NCI-H2196 (cell line): ENCODE results near the gene MCOLN2.
"Not testable (repeated sequence)": the region's sequence is repeated elsewhere in the genome, so short reads cannot be mapped to it uniquely, and the experiment has no call there.

Experiments used
- DNase-seq: peaks from one replicate; lab custom pipeline; 2025; ENCODE audit not compliant: unreplicated experiment; lab: John Stamatoyannopoulos, UW

Gene MCOLN2

DNA sequence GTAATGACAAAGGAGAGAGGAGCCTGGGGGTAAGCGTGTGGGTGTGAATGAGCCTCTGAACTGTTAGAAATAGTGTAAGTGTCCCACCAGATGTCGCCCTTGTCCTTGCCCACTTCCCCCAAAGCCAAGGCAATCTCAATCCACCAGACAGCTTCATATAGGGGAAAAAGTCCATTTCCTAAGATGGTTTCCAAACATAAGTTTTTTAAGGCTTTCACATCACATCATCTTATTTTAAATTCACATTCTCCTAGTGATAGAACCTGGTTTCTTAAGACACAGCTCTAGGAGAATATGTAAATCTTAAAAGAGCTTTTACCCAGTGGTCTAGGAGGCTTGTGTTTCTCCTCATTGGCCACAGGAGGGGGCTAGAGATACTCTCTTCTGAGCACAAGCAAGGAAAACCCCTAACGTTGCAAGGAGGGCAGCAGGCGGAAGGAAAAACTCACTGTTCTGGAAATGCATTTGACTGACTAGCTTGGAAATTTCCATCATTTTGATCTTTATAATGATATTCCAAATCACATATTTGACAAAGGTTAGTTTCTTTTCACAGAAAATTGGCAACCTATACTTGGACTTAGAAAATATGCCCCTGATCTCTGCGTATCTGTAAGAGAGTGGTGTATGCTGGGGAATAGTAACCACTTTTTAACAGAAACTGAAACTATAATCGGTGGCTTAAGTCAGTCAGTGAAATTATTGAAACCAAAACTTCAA, 52.0 kb downstream of the MCOLN2 start:
- DNase-seq: peak; percentile 79

GRCh38 chr1:84941843-84942242, 55.1 kb downstream of the MCOLN2 start:
- no peak for DNase-seq

- DNase-seq: no peak
Observed at GRCh38 chr1:84940481-84940880, 56.4 kb downstream of the MCOLN2 start.

GRCh38 chr1:84939761-84940160, 57.2 kb downstream of the MCOLN2 start:
- no peak for DNase-seq

DNA sequence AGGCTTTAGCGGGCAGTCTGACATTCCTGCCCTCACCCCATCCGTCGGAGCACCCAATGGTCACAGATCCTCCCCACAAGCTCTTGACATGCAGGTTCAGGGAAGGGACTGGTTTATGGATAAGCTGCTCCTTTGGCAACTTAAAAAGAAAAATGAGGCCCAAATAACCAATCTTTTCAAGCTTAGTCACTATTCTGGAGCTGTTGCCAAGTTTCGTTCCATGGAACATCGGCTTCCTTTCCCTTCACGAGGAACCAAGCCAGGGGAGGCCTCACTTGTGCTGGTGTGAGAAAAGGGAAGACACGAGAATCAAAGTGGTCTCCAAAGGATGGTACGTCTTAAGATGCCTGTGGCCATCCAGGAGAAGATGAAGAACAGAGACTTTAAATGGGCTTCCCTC, 57.8 kb downstream of the MCOLN2 start:
- DNase-seq: no peak

DNA sequence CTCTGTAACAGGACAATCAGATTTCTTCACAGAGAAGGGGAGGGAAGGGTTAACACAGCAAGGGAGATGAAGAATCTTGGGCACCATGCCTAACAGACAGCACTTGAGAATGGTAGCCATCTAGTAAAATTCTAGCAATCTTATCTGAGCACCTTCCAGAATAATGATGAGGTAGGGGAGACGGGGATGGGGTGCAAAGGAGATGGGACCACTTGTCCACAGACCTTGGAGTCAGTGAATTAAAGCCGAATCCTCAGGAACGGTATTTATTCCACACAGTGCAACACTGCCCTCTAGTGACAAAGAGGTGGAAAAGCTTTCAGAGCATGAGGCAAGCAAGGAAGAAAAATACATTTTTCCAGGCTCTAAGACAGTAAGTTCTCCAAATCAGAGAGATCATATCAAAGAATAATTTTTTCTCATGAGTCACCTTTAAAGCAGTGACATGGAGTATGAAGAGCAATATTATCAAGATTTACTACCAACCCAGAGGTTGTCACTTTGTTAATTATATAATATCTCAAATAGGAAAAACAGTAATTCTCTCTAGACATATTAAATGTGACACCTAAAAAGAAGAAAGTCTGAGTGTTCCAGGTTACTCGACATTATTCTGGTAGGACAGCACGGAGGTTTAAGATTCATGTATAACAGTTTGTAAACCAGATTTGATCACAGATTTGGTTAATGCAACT, 60.6 kb downstream of the MCOLN2 start:
- DNase-seq: peak; percentile 71

DNA sequence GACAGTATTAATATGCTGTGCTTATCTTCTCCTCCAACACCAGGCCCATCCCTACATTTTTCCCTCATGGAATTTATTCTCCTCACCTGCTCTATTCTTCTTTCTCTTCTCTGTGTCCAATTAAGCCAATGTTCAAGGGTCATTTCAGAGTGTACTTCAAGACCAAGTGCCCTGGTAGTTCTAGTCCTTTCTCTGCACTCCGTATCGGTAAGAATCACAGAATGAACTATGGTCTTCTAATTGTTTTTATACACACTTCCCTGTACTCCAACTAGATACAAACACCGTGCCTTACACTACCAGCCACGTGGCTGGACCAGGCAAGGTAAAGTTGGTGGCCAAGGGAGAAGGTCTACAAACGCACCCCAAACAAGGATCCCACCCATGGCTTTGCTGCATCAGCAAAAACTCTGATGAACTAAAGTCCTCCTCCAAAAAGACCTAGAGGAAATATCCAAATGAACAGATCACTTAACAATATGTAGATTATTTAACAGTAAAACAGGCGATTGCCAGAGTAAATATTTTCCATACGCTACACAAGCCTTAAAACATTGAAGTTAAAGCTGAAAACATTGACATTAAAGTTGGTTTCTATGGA, 63.8 kb downstream of the MCOLN2 start:
- DNase-seq: no peak

DNA sequence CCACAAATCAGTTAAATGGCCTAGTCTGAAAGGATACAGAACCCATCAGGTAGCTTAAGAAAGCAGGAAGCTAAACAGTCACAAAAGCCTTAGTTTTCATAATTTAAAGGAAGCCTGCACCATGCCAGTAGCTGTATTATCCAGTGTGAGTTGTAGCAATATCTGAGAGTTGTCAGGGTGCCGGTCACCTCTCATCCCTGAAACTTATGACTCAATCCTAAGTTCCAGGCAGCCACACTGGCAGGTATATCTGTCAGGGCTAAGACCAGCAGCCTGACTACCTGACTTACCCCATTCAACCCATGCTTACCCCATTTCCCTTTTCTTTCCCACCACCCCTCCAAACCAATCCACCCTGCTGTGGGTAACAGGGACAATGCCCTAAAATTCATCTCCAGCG, 66.1 kb downstream of the MCOLN2 start:
- DNase-seq: no peak

- no peak for DNase-seq
Observed at GRCh38 chr1:84930329-84930728, 66.6 kb downstream of the MCOLN2 start.

- no peak for DNase-seq
Observed at GRCh38 chr1:84929581-84929980, 67.3 kb downstream of the MCOLN2 start.

DNA sequence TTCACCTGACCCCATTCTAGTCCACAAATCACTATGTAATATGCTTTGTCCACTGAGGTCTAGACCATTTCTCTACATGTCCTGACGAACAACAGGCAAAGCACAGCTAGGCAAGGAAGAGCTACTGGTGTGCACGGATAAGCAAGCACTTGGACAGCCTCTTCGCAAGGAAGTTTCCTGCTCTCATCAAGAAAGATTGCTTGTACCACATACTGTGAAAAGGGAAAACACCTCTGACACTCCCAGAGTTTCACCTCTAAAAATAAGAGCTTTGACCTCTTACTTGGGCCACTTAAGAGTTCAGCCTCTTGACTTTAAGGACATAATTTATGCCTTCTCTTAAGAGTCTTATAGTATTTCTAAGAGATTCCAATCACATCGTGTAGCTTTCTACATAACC, 67.9 kb downstream of the MCOLN2 start:
- no peak for DNase-seq

DNA sequence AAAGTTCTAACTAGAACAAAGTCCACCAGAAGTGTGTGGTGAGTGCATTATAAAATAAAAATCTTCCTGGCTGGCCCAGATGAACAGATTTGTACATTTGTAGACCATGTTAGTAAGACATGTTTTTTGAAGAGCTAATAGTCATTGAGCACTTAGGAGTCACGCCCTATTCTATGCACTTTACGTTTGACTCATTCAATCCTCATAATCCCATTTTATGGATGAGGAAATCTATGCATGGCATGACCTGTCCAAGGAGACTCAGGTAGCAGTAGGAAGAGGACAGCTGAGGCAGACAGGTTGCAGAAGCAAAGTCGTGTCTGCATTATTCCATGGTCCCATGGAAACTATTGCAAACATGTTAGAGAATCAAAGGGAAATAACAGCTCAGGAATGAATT, 73.6 kb downstream of the MCOLN2 start:
- no peak for DNase-seq

GRCh38 chr1:84920159-84920558, 76.8 kb downstream of the MCOLN2 start:
- no peak for DNase-seq

DNA sequence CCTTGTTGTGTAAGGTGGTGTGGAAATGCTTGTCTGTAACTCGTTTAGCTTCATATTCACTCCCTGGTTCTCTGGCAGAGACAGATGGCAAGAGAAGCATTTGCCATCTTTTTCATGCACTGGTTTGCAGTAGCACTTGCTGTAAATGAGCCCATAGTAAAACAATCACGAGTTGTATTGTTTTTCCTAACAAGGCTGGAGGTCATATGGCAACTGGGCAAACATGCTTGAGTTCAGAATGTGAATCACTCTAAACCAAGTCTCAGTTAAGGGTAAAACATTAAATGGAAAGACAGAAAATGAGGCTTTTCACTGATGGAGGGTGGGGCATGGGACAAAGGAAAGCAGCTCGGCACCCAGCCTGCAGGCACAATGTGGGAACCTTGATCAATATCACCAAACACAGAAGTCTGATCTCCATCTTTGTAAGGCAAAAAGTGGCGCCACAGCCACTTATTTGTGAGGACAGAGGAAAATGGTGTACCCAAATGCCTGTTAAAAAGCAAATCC, 77.4 kb downstream of the MCOLN2 start:
- DNase-seq: no peak

- DNase-seq: no peak
Observed at GRCh38 chr1:84918726-84919336, 78.1 kb downstream of the MCOLN2 start.

DNA sequence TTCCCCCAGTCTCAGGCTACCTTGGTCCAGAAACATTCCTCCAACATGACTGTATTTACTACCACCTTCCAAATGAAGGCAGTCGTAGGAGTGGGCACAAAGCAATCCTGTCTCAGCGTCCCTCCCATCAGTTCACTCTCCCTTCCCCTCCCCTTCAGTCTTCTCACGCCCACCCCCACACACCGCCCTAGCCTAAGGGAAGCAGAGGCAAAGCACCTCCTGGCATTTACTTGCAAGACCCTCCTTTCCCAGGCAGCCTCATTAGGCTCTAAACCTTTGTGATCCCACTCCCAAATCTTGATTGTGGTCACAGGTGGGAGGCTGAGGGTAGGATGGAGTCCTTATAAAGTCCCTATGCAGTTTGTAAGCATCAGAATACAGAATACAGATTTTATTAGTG, 80.0 kb downstream of the MCOLN2 start:
- no peak for DNase-seq

DNA sequence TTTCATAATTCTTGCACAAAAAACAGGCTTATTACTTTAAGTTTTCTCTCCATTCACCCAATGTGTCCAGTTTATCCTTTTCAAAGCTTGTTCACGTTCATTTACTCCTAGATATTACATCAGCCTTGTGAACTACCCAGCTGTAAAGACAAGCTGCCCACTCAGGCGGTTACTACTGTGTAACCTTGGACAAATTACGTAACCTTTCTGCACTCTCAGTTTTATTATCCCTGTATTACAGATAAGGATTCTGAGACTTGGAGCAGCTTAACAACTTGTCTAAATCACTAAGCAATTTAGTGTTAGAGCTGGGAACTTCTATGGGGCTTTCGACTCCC, 83.4 kb downstream of the MCOLN2 start:
- no peak for DNase-seq

- no peak for DNase-seq
Observed at GRCh38 chr1:84912726-84913554, 84.0 kb downstream of the MCOLN2 start.

DNA sequence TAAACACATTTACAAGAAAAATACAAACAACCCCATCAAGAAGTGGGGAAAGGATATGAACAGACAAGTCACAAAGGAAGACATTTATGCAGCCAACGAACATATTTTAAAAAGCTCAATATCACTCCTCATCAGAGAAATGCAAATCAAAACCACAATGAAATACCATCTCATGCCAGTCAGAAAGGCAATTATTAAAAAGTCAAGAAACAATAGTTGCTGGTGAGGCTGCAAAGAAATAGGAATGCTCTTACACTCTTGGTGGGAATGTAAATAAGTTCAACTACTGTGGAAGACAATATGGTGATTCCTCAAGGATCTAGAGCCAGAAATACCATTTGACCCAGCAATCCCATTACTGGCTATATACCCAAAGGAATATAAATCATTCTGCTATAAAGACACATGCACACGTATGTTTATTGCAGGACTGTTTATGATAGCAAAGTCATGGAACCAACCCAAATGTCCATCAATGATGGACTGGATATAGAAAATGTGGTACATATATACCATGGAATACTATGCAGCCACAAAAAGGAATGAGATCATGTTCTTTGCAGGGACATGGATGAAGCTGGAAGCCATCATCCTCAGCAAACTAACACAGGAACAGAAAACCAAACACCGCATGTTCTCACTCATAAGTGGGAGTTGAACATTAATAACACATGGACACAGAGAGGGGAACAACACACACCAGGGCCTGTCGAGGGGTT, 88.0 kb downstream of the MCOLN2 start:
- DNase-seq: not testable (repeated sequence)

DNA sequence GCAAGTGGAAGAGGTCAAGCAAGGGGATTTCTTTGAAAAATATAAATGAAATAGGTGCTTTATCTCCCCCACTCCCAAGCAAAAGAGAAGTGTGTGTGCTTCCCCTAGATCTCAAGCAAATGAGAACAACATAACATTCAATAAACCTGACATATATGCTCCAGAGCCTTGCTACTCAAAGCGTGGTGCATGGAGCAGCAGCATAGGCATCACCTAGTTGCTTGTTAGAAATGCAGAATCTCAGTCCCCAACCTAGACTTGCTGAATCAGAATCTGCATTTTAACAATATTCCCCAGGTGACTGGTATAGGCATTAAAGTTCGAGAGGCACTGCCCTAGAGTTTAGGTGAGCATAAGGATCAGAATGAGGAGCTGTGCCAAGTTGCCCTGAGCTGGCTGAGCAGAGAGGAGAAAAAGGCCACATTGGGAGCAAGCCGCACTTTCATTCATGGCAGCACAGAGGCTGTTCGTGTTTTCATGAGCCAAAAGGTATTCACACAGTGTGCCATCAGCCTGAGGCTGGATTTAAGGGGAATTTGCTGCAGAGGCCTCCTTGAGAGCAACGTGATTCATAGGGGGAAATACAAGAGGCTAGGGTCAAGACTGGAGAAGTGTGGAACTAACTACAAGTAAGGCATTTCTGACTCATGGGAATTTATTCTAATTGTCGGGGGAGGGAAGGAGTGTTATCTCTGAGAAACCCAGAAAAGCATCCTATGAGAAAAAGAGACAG, 89.7 kb downstream of the MCOLN2 start:
- no peak for DNase-seq
